Inflammatory macrophage treated with lipopolysaccharide for 4 hours (primary cell): Measurements from ENCODE around the gene ELK1.
A peak's percentile ranks its signal among the peaks of the same experiment; 100 is the strongest.
"Not testable (repeated sequence)": the region's sequence is repeated elsewhere in the genome, so short reads cannot be mapped to it uniquely, and the experiment has no call there.

Source experiments
- DNase-seq: peaks from one replicate; pipeline ENCODE4 v3.0.0-alpha.2; 2020

Gene ELK1

DNA sequence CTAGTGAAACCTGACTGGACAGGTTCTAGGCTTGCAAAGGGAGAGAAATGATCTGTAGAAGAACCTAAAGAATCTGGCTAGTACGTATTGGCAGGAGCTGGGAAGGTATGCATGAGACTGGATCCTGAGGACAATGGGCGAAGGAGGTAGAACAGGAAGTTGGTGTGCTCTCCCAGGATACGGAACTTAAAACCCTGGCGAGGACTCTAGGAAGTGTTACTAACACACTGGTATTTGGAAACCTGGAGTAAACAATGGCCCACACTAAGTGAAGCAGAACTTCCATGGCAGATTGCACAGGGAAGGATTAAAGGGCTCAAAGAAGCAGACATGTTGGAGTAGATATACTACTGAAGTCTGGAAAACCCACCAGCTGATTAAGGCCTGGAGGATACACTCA, 39.9 kb downstream of the ELK1 start:
- peak; percentile 34 for DNase-seq

DNA sequence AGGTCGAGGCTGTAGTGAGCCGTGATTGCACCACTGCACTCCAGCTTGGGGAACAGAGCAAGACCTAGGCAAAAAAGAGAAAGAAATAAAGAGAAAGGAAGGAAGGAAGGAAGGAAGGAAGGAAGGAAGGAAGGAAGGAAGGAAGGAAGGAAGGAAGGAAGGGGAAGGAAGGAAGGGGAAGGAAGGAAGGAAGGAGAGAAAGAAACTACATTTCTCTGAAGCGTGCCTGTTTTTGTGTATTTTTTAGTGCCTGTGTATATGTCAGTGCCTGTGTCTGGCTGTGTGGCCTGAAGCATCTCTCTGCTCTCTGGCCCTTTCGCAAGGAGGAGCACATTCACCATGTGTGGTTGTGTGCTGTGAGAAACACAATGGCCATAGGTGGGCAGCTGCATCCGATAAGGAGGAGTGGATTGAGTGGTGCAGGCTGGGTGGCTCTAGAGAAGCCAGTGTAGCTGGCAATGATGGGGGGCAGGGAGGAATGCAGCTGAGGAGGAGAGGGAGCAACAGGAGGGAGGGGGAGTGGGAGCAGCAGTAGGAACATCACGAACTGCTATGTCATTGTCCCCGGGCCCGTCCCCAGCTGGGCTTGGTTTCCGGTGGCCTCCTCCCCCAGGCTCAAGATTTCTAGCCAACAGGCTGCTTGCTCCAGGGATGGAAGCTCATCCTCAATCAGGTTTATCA, 42.1 kb downstream of the ELK1 start:
- no peak for DNase-seq

DNA sequence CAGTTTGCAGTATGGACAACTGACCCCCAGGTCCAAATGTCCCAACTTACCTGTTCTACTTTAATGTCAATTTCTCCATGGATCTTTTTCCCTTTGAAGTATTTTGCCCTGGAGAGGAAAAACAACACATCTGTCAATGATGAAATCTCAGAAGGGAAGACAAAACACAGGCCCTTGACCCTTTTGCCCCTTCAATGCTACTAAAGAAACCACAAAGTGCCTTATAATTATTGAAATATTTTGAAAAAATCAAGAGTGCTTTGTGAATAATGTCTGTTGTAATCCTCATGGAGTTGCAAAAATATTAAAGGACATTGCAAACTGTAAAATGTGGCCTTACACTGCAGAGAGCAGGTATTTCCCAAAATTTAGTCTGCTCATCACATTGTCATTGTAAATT, 43.3 kb downstream of the ELK1 start:
- no peak for DNase-seq

DNA sequence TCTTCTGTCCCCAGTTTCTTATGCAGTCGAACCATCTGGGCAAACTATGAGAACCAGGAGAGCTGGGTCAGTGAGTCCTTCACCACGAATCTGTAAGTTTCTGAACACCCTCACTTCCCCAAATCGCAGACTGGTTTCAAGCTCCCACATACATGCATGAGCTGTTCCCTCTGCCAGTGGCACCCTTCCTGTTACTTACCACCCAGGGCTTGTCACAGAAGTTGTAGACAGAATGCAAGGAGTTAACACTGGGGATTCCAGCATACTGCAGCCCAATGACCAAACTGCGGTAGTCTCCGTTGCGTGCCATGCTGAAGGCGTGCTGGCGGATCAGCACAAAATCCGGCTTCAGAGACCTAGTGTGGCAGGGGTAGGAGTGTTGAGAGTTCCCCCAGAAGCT, 45.3 kb downstream of the ELK1 start:
- peak; percentile 69 for DNase-seq

DNA sequence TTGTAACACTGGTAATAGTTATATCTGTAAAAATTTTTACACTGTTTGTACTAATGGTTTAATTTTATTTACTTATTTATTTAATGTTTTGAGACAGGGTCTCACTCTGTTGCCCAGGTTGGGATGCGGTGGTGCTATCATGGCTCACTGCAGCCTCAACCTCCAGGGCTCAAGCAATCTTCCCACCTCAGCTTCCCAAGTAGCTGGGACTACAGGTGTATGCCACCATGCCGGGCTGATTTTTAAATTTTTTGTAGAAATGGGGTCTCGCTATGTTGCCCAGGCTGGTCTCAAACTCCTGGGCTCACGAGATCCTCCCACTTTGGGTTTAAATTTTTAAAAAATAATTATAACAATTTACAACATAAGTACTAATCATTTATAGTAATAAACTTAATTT, 47.2 kb downstream of the ELK1 start:
- DNase-seq = not testable (repeated sequence)

DNA sequence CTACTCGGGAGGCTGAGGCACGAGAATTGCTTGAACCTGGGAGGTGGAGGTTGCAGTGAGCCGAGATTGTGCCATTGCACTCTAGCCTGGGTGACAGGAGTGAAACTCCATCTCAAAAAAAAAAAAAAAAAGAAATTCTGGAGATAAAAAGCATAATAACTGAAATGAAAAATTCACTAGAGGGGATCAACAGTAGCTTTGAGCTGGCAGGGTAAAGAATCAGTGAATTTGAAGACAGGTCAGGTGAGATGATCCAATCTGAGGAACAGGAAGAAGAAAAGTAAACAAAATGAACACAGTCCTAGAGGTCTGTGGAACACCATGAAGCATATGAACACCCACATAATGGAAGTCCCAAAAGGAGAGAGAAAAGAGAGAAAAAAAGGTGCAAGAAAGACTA, 53.1 kb downstream of the ELK1 start:
- DNase-seq = no peak

DNA sequence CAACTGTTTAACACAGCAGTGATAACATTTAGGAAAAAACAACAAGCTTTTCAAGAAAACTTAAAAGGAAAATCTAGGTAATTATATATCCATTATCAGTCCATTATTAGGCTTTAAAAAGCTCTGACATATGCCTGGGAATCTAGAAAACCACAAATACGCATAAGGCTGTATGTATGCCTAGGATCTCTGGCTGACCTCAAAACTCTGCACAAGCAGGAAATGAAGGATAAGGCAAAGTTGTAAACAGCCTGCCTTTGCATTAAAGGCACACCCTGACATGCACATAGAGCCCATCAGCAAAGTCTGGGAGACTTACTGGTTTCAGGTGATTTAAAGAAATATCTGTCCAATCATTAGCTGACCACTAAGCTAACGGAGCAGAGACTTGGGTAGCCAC, 54.1 kb downstream of the ELK1 start:
- DNase-seq = no peak

DNA sequence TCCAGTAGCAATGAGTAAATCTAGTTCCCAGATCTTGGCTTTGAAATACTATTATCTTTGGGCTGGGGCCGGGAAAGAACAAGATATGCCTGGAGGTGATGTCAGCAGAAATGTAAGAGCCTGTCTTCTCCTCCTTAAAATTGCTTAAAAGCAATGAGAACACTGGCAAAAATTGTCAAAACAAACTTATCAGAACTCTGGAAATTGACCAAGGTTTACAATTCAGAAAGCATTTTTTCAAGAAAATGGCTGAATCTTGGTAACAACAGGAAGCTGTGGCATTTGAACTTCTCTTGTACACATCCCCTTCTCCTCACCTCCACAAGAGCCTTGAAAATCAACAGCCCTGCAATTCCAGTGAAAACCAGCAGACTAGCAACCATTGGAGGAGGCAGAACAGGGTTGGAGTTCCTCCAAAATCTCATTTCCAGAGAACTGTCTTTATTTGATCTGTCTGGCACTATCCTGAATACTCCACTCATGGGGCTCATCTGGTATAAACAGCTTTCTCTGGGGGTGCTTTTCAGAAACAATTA, 54.6 kb downstream of the ELK1 start:
- no peak for DNase-seq

DNA sequence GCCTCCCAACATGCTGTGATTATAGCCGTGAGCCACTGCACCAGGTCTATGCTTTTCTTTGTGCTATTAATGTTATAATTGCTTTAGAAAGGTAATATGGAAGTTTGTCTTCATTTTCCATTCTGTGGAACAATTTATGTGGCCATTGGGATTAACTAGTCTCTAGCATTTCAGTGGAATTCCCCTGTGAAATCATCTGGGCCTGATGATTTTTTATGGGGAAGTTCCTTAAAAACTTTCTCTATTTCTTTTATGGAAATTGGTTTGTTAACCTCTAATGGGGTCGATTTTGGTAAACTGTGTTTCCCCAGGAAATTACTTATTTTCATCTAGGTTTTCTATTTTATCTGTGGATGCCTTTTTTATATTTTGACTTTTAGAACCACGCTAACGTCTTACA, 56.8 kb downstream of the ELK1 start:
- peak; percentile 46 for DNase-seq

DNA sequence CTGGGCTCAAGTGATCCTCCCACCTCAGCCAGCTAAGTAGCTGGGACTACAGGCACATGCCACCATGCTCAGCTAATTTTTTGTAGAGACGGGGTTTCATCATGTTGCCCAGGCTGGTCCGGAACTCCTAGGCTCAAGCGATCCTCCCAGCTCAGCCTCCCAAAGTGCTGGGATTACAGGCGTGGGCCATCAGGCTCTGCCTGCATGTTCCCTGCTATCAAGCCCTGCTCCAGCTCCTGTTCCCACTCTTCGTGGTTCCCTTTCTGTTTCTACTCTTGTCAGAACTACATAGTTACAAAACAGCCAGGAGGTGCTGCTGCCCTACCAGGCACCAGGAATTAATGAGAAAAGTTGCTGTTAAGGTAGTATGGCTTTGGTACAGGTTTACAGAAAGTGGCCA, 59.4 kb downstream of the ELK1 start:
- no peak for DNase-seq

DNA sequence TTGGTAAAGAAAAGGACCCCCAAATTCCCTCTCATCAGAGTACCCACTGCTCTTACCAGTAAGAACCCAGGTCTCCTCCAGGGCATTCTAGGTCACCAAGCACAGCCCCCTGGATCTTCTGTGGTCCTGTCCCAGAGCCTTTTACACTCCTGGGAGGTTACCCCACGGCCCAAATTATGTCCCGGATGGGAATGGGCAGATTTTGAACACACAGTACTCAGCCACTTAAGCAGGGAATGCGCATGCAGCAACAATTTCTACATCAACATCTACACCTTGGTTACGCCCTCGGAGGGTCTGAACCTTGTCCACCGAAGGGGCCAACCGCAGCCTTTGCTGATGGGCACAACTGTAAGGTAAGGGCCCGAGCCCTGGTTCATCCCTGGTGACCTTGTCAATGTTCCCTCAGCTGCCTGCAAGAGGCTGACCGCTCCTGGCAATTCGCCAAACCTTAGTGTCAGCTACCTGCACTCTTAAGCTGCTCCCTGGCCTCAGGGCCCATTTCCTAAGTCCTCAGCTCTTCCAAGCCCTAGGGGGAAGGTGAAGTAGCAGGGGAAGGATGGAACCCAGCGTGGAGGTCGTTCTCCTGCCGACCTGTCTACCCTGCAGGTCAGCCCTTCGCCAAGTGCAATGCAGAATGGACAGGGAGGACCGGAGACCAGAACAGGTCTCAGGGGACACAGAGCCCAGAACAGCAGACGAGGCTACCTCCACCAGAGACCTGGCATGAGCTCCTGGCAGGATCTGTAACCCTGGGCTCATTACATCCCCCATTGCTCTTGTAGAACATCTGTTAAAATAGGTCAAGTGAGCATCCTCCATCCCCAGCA, 62.2 kb downstream of the ELK1 start:
- no peak for DNase-seq

DNA sequence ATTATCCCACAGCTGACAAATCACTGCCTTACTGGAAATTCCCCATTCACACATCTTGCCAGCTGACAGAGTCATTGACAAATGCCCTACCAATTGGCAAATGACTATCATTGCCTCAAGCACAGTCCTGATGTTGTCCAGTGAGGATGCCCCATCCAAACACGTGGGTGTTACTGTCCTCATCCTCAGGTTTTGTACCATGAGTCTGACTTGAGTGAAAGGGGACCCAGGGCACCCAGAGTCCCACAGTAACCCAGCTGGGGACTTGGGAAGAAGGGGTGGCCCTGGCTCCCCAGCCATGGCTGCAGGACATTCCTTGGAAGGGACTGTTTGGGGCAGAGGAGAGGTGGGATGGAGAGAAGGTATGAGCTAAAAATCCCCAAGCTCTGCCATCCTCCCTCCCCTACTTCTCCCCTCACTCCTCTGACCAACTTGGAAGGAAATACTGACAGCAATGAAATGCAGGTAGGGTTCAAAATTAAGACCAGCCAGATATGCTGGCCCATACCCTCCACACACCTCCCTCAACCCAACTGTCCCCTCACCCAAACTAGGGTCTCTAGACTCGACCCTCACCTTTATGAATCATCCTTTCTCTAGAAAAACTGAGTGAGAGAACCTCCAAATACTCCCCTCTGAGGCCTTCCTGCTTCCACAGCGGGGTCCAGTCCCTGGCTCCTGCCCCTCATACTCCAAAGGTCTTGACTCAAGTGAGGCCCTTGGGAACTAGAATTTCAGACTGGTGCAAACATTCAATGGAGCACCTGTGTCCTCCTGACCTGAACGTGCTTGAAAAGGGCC, 63.1 kb downstream of the ELK1 start:
- peak; percentile 67 for DNase-seq

DNA sequence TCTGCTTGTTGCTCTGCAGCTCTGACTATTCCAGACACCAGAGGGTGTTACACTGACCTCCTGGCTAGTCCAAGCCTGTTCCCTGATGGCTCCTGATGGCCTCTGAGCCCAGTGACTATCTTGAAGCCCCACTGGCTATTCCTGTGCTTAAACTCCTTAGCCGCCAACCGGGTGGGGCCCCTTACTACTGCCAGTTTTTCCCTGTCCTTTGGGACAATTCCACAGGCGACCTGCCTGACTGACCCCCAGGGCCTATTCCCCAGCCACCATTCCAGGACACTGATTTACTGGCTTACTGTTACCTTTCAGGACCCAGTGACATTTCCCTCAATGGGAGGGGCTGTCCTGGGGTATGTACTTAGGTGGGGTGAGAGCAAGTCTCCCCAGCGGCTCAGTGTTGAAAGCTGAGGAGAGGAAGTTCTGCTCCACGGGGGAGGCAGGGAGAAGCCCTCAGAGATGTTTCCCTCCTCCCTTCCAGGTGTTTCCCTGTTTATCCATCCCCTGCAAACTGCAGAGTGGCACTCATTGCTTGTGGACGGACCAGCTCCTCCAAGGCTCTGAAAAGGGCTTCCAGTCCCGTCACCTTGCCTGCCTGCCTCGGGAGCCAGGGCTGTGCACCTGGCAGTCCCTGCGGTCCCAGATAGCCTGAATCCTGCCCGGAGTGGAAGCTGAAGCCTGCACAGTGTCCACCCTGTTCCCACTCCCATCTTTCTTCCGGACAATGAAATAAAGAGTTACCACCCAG, 64.1 kb downstream of the ELK1 start:
- DNase-seq = no peak
